SH-SY5Y (cell line): ENCODE data around the gene IL10RA.

ENCODE experiments used
- GATA2 ChIP-seq: IDR thresholded peaks from 2 replicates; pipeline ENCODE4 v1.6.1; 2011; ENCODE audit warnings: mild to moderate bottlenecking, low read depth, low read length
- GATA3 ChIP-seq: IDR thresholded peaks from 2 replicates; pipeline ENCODE4 v1.6.1; 2011; ENCODE audit warnings: low read depth, mild to moderate bottlenecking, low read length, moderate library complexity

Gene IL10RA

GRCh38 chr11:117985953-117986887 is at the start of gene IL10RA:
IL10RA (plus strand) TSS chr11:117986394; CDS start chr11:117986468, 74 bp downstream.
- TF ChIP-seq GATA2 (no peak), GATA3 (no peak)

- no peak for TF ChIP-seq GATA2
- no peak for TF ChIP-seq GATA3
Observed at GRCh38 chr11:117936973-117937372, 49.2 kb upstream of the IL10RA start.

GRCh38 chr11:117940736-117941135 is 45.5 kb upstream of the IL10RA start:
- TF ChIP-seq GATA3 (no peak), GATA2 (no peak)

- TF ChIP-seq GATA2, result no peak
- no peak for TF ChIP-seq GATA3
Observed at GRCh38 chr11:117941163-117941707, 45.0 kb upstream of the IL10RA start.

- TF ChIP-seq GATA2 (no peak), GATA3 (no peak)
Observed at GRCh38 chr11:117941976-117942654, 44.1 kb upstream of the IL10RA start.

GRCh38 chr11:117944554-117944953 is 41.6 kb upstream of the IL10RA start:
- no peak for TF ChIP-seq GATA3
- no peak for TF ChIP-seq GATA2

GRCh38 chr11:117945047-117945810 is 41.0 kb upstream of the IL10RA start:
- no peak for TF ChIP-seq GATA2
- TF ChIP-seq GATA3, result no peak; the same call in 1 of the 2 replicates

- TF ChIP-seq GATA2 (no peak), GATA3 (no peak)
Observed at GRCh38 chr11:117946156-117946841, 39.9 kb upstream of the IL10RA start.

GRCh38 chr11:117946842-117947526 is 39.2 kb upstream of the IL10RA start:
- TF ChIP-seq GATA2 (no peak), GATA3 (no peak)

GRCh38 chr11:117949062-117949461 is 37.1 kb upstream of the IL10RA start:
- no peak for TF ChIP-seq GATA2
- no peak for TF ChIP-seq GATA3

- TF ChIP-seq GATA2 (no peak), GATA3 (no peak)
Observed at GRCh38 chr11:117950301-117950700, 35.9 kb upstream of the IL10RA start.

- TF ChIP-seq GATA3 (no peak), GATA2 (no peak)
Observed at GRCh38 chr11:117950993-117951961, 34.9 kb upstream of the IL10RA start.
